Measurements from ENCODE around the gene NDUFB8.
"Not testable (repeated sequence)": the region's sequence is repeated elsewhere in the genome, so short reads cannot be mapped to it uniquely, and the experiment has no call there.

Gene NDUFB8

DNA sequence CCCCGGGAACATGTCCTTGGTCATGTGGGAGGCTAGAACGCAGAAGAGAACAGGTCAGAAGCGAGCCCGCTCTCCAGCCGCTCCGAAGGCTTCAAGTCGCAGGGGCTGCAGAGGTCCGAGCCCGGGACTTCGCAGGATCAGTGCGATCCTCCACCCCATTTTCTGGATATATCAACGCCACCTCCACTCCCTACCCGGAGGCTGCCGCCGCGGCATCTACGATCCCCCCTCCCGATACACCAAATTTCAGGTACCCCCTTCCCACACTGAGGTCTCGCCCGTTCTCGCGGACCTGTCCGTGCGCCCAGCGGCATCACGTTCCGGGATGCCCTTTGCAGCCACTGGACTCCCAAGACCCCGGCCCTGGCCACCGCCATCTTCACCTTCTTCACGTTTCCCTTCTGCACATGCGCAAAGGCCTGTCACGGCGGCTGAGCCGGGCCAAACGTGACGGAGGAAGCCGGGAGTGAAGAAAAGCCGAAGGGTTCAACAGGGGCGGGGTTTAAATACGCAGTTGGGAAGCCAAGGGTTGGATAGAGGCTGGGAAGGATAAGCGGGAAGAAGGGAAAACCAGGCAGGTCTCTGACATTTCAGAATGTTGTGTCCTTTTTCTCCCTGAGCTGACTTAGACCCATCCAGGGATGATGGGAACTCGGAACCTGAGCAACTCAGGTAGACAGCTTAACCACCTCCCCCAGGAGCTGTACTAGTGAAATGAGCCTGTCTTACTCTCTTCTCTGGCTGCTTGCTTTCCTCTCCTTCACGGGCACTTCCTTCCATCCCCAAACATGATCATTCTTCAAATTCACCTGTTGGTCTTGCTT lies at the start of gene NDUFB8:
NDUFB8 (minus strand) TSS at position 397 of the 824 bp plus-strand sequence; CDS start at position 377, 20 bp downstream.
- DNase-seq, result peak; percentile 72

- DNase-seq, result no peak
Observed at GRCh38 chr10:100576282-100576635, 46.6 kb upstream of the NDUFB8 start.

- no peak for DNase-seq
Observed at GRCh38 chr10:100575585-100576281, 46.1 kb upstream of the NDUFB8 start.

DNA sequence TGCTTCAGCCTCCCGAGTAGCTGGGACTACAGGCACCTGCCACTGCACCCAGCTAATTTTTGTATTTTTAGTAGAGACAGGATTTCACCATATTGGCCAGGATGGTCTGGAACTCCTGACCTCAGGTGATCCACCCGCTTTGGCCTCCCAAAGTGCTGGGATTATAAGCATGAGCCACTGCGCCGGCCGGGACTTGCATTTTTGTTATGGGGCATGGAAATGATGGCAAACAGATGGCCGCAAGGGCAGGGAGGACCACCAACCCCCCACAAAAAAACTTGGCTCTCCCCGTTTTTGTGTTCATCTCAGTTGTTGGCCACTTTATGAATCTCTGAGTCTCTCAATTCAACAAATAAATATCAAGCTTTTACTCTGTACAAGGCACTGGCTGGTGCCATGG lies 45.5 kb upstream of the NDUFB8 start:
- DNase-seq, result not testable (repeated sequence)

DNA sequence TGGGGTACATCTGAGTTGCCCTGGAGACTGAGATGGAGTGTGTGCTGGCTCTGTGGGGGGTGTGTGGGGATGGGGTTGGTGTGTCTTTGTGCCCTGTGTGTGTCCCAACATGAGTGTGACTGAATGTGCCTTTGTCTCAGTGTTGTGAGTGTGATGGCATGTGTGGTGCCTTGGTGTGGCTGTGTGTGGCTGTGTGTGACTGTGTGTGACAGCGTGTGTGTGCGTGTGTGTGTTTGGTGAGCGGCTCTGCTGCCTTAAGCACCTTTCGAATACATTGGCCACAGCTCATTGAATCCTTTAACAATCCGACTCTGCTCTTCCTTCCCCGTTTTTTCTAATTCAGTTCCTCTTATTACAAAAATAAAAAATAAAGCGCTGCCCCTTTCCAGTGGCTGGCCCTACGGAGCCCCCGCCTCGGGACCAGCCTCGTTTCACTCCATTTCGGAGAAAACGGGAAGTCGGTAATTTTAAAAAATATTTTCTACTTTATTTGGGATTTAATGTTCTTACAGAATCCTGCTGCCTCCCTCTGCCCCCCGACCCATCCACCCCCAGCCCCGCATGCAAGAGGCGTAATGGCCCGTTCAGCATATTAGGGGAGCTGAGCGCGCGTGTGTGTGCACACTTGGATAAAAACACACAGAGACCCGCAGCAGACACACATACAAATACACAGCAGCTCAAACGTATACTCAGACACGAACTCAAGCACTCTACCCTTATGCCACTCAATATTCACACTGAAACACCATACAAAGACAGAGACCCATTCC lies 41.6 kb upstream of the NDUFB8 start:
- no peak for DNase-seq

DNA sequence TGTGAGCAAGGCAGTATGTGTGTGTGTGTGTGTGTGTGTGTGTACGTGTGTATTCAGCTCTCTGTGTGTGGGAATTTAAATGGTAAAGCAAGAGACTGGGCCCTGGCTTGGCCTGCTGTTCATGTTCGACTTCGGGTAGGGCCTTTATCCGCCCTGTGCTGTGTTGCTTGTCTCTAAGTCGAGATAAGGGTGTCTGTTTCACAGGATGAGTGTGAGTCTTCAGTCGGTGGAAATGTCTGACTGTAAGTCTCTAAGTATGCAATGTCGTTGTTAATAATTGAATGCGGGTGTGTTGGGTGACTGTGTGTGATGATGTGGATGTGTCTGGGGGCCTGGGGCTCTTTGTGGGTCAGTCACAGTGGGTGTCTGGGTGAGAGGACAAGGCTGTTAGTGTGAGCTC lies 40.8 kb upstream of the NDUFB8 start:
- no peak for DNase-seq

DNA sequence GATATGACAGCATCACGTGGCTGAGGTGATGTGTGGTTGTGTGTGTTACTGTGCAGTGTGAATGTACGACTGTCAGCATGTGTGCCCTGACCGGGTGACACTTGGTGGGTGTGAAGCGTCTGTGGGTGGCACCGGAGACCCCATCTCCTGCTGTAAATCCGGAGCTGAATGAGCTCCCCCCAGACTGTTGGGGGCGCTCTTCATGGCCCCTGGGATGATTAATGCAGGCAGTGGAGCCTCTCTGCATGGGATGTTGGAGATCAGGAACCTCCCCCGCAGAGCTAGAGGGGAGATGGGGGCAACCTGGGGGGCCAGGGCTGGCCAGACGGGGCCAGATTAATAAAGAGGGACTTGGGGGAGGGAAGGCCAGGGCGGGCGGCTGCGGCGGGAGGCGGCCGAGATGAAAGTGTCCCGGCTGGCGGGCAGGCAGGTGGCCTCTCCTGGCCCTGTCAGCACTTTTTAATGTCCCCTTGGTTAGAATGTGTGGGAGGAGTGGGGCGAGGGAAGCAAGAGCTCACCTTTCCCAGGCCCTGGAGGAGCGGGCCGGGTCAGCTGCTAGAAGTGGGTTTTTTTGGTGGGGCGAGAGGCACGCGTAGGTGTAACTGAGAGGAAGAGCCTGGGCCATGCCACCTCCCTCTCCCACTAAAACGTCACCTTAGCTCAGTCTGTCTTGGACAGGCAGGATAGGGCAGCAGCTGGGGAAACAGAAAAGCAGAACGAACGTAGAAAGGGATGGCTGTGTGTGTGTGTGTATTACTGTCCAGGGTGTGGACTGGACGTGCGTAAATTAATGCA lies 40.2 kb upstream of the NDUFB8 start:
- DNase-seq, result no peak

GRCh38 chr10:100568912-100569311 lies 39.2 kb upstream of the NDUFB8 start:
- DNase-seq, result no peak

GRCh38 chr10:100567826-100568225 lies 38.2 kb upstream of the NDUFB8 start:
- no peak for DNase-seq

GRCh38 chr10:100567249-100567648 lies 37.6 kb upstream of the NDUFB8 start:
- DNase-seq, result no peak

- DNase-seq, result no peak
Observed at GRCh38 chr10:100566561-100566960, 36.9 kb upstream of the NDUFB8 start.

GRCh38 chr10:100565206-100565985 lies 35.7 kb upstream of the NDUFB8 start:
- DNase-seq, result no peak

DNA sequence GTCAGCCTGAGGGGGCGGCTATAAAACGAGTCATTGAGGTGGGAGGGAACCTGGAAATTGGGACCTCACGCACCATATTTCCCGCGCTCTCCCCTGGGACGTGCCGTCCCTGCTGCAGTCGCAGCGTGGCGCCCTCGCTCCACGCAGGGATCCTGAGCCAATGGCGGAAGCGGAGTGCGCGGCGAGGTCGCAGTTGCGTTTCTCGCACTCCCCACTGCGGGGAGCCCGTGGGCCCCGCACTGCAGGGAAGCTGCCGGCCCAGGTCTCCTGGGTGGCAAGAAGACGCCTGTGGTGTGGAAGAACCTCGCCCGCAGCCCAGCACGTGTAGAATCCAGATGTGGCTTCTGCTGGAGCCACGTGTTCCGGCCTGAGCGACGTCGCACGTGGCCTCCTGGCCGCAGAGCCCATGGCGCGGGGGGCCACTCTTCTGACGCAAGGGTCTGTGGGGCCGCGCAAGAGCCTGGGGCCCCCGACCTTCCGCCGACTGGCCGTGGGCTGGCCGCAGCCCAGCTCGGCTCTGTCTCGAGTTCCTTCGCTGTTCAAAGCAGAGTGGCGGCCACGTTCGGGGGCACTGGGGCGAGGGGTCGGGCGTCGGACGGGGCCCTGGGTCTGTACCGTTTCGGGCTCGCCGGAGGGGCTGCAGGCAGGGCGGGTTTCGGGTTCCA lies 32.5 kb upstream of the NDUFB8 start:
- no peak for DNase-seq

- DNase-seq, result no peak
Observed at GRCh38 chr10:100561005-100561404, 31.3 kb upstream of the NDUFB8 start.

GRCh38 chr10:100560248-100560647 lies 30.6 kb upstream of the NDUFB8 start:
- no peak for DNase-seq

- DNase-seq, result no peak
Observed at GRCh38 chr10:100554902-100555301, 25.2 kb upstream of the NDUFB8 start.

DNA sequence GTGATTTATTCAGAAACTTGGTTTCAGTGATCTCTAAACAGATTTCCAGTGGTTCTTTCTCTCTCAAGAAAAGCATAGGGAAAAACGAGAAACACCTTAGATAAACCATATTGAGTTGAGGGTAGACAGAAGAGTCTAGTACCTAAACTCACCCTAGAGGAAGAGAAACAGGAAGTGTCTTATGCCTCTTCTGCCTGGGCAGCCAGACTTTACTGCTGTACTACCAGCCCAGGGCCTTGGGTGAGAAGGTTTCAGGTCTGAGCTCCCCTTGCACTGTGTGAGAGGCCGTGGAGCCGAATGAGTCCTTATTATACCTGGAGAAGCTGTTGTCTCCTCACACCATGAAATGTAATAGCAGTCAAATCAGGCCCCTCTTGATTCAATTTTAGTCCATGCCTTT lies 24.3 kb upstream of the NDUFB8 start:
- DNase-seq, result no peak

DNA sequence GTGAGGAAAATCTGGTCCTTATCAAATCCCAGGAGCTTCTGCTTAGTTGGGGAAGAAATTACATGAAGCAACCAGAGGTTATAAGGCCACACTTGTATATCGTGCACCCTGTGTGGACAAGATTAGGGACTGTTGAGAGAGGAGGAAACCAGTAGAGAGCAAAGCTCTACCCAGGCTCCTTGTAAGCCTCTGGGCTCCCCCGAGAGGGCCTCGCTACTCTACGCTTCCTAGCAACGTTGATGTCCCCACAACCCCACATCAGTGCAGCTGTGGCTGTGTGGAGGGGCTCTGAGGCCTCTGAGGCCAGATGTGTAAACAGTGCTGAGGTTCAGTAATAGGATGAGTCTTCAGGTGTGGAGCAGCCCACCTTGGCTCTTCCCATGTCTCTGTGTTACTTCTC lies 22.1 kb upstream of the NDUFB8 start:
- DNase-seq, result no peak

GRCh38 chr10:100551196-100551595 lies 21.5 kb upstream of the NDUFB8 start:
- no peak for DNase-seq

DNA sequence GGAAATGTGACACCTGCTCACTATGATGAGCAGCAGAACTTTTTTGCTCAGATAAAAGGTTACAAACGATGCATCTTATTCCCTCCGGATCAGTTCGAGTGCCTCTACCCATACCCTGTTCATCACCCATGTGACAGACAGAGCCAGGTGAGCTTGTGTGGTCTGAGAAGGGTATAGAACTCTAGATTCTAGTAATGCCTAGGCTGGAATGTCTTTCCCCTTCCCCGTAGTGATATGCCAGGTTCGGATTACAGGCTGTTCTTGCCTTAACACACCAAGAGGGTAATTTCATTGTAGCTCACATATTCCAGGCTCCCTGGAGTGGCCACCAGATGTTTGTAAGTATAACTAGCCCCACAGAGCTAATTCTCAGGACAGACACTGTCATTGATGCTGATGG lies 15.3 kb upstream of the NDUFB8 start:
- no peak for DNase-seq

- no peak for DNase-seq
Observed at GRCh38 chr10:100537475-100537874, 7.8 kb upstream of the NDUFB8 start.

Measured in NCI-H2227 treated with DMSO at 0.1 percent for 48 hours (cell line).